Fibroblast of skin of back (primary cell): ENCODE measurements around the gene OR10P1. TPM values are rescaled to one million over a fixed set of nuclear protein-coding genes. Genes with fewer than 3 reads are reported as not detected.
"Not testable (repeated sequence)": the region's sequence is repeated elsewhere in the genome, so short reads cannot be mapped to it uniquely, and the experiment has no call there.

Experiments
- DNase-seq: peaks from one replicate; pipeline ENCODE4 v3.0.0-alpha.2; 2013
- polyA plus RNA-seq, 2 experiments: library from polyadenylated mRNA; unstranded; fragments of 120-200 nt; gene quantifications; one replicate each; pipeline ENCODE4 v1.2.1, GENCODE V29; 2013; ENCODE audit not compliant: insufficient read length in 2 of 2

OR10P1 gene, protein sequence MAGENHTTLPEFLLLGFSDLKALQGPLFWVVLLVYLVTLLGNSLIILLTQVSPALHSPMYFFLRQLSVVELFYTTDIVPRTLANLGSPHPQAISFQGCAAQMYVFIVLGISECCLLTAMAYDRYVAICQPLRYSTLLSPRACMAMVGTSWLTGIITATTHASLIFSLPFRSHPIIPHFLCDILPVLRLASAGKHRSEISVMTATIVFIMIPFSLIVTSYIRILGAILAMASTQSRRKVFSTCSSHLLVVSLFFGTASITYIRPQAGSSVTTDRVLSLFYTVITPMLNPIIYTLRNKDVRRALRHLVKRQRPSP
- polyA plus RNA-seq (2013, experiment 1 of 2; ENCODE audit: insufficient read length), result not detected
- not detected for polyA plus RNA-seq (2013, experiment 2 of 2; ENCODE audit: insufficient read length)

DNA sequence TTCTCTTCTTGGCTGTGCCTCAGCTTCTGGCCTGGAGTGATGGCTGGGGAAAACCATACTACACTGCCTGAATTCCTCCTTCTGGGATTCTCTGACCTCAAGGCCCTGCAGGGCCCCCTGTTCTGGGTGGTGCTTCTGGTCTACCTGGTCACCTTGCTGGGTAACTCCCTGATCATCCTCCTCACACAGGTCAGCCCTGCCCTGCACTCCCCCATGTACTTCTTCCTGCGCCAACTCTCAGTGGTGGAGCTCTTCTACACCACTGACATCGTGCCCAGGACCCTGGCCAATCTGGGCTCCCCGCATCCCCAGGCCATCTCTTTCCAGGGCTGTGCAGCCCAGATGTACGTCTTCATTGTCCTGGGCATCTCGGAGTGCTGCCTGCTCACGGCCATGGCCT lies at the start of gene OR10P1:
TSS of gene OR10P1 (plus strand) at position 40 of the 400 bp plus-strand sequence. CDS start at position 40, 0 bp downstream.
- no peak for DNase-seq

DNA sequence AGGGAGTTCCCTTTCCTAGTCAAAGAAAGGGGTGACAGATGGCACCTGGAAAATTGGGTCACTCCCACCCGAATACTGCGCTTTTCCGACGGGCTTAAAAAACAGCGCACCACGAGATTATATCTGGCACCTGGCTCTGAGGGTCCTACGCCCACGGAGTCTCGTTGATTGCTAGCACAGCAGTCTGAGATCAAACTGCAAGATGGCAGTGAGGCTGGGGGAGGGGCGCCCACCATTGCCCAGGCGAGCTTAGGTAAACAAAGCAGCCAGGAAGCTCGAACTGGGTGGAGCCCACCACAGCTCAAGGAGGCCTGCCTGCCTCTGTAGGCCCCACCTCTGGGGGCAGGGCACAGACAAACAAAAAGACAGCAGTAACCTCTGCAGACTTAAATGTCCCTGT lies 46.5 kb upstream of the OR10P1 start:
- not testable (repeated sequence) for DNase-seq

DNA sequence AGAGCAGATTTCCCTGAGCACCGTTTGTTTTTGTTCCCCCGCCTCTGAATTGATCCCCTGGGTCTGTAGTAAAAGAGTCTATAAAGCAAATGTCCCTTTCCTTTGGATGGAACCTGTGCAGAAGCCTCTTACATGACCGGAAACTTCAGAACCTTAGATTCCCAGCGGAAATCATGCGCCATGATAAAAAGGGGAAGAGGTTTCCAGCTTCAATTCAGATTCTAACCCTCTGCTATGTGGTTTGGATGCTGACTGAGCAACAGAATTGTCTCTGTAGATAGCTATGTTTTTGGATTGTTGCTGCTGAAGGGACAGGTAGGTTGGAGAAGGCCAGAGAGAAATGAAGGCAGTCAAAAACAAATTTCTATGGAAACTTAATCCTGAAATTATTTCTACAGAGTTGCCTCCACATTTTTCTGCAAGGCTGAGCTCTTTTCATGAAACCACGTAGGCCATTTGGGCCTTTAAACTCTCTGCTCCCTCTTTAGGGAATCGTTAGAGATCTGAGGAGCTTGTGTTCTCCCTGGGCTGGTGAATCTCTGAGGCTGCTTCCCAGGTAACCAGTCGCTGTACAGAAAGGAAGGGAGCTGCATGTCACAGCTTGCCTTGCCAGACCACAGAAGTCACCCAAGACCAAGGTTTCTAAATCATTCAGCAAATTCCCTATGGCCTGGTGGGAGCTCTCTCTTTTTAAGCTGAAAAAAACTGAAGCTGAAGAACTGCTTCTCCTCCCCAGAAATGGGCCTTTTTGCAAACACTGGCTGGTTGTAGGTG lies 28.7 kb upstream of the OR10P1 start:
- DNase-seq, result no peak

DNA sequence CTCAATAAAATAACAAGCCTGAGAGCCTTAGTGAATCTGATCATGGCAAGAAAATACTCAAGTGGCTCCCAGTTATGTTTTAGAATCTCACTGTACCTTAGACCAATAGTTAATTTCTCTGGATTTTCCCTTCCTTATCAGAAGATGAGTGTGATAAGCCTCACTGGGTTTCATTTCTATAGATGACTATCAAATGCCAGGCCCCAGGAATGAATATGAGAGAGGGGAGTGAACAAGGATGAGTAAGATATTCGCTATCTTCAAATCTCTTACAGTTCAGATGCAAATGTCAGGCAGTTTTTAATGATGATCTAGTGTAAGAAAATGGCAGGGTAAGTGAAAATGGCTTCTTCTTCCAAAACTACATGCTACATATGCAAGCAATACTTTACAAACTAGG lies 26.1 kb upstream of the OR10P1 start:
- DNase-seq, result no peak

DNA sequence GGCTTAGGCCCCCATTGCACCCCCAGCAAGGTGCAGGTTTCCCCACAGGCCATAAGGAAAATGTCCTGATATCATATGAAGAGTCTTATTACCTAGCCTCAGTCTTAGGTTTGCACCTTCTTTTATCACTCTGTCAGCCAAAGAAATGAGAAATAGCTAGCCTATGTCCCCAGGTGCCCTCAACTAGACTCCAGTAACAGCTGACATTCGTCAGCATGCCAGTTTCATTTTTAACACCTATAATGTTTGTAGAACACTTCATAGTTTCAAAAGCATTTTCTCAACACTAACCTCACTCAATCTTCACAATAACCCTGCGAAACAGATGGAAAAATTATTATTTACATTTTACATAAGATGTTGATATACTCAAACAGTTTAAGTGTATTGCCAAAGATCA lies 24.0 kb upstream of the OR10P1 start:
- no peak for DNase-seq

DNA sequence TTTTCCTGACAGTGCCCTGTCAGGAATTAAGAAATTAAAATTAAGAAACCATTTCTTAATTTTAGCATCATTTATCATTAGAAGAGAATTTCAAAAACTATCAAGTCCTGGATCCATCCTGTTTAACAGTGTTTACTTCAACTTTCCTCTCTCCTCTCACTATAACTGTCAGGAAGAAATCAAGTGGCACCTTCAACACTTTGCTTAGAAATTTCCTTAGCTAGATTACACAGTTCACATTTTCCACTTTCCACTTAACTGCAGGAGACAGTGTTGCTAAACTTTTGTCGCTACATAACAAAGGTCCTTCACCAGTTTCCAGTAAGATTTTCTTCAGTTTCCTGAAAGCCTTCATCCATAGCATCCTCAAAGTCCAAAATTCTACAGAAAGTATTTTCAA lies 21.9 kb upstream of the OR10P1 start:
- no peak for DNase-seq

DNA sequence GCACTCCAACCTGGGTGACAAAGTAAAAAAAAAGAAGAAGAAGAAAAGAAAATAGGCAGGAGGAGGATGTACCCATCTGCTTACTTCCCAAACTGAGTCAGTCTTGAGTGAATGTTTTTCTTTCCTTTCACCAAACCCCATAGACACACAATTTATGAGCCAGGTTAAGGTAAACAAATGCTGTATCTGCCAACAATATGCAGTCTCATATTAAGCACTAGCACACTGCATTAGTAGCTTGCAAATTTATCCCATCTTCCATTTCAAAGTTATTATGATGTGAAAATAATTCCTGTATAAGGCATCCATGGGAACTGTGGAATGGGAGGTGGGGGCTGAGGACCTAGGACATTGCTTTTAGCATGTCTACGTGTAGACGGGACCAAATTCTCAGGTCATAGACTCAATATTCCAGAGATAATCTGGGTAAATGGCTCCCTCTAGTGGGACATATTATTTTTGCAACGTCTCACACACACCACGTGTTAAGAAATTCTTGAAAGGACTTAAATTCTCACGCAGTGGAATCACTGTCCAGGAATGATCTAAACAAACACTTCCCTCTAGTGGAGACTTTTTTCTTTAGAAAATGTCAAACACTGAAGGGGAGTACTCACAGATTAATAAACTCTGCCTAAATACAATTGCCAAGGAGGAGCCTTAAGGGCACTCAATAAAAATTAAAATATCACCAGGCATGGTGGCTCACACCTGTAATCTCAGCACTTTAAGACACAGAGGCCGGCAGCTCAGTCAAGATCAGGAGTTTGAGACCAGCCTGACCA lies 17.1 kb upstream of the OR10P1 start:
- DNase-seq, result peak; percentile 94

DNA sequence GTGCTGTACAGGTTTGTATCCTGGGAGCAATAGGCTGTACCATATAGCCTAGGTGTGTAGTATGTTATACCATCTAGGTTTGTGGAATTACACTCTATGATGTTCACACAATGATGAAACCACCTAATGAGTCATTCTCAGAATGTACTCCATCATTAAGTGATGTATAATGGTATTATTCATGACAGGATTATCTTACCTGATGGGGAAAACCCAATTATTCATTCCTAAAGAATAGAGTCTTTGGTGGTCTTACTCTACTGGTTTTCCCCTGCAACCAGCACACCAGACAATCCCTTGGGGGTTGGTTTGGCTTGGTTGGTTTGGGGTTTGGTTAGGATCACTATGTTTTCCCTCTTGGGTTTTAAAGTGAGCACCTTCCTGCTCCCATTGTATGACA lies 12.6 kb upstream of the OR10P1 start:
- no peak for DNase-seq

DNA sequence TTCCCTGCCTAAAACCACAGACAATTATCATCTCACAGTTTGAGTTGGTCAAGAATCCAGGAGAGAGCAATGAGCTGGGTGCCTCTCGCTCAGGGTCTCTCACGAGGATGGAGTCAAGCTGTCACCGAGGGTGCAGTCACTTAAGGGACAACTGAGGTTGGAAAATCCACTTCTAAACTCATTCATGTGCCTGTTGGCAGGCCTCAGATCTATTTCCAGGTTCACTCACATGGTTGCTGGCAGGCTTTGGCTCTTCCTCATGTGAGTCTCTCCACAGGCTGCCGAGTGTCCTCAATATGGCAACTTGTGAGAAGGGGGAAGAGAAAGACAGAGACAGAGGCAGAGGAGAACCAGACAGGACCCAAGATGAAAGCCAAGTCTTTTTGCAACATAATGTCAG lies 10.5 kb upstream of the OR10P1 start:
- no peak for DNase-seq

DNA sequence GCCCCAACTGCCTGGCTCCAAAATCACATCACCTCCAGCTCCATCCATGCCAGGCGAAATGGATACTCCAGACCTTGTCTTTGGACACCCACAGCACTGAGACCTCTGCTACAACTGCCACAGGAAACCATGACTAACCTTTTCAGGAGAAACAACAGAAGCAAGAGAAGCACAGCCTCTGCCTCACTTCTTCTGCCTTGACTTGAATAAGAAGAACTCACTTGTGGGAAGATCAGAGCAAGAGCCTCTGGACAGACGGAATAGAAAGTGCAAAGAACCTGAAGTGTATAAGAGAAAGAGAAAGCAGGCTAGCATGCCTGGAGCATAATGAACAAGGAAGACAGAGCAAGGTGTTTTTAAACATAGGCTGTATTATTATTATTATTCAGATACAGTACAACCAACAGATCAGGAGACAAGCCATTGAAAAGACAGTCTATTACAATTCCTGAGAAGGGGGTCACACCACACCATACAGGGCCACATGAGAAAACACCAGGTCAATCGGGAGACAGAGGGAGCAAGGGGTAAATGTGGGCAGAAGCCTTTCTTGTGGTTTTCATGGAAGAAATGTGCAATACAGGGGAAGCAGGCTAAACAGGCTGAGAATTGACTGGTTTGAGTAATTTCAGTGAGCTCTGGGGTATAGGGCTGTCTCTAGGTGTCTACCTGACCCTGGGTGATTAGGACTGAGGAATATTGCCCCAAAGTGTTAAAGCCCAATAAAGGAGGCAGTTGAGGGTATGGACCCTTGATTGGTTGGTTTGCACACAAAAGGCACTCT lies 7.4 kb upstream of the OR10P1 start:
- no peak for DNase-seq

DNA sequence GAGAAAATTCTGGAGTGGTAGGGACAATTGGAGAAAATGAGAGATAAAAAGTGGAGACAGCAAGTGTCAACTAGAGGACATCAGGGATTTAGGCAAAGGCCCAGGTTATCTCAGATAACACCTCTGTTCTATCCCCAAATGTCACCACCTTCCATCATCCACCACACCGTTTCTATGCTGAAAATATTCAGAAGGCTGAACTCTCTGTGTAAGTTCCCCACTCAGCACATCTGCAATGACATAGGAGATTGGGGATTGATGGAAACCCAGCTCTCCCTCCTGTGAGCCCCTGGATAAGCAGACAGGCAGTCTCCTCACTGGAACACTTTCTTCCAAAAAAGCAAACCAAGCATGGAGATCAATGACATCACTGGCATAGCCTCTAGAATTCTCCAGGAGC lies 5.6 kb upstream of the OR10P1 start:
- DNase-seq, result no peak

DNA sequence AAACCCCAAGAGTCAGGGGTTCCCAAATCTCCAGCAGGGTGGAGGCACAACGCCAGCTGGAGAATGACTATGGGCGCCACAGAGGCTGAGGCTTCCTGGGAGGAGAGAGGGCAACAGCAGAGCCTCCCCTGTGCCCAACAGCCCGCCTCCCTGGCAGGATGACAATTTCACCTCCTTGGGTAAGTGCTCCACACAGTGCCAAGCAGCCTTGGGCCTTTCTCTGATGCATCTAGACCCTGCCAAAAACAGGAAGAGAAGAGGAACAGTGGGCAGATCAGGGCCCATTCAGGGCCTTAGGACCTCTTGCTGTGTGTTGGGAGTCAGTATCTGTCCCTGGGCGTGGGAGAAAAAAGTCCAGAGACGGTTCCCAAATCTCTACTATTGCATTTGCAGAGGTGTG lies 5.0 kb upstream of the OR10P1 start:
- no peak for DNase-seq

DNA sequence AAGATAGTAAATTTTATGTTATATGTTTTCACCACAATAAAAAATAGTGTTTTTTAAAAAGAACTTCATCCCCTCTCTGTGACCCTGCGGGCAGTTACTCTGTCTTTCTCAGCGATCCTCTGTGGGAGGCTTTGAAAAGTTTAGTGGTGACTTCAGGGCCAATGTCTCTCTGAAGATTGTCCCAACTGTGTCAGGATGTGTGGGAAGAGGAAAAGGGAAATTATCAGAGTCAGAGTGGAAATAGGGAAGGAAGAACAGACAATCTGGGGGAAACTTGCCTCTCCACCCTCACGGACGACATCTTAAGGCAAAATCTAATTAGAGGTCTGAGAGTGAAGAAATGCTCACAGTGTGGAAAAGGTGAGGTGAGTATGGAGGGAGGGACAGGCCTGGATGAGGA lies 3.5 kb upstream of the OR10P1 start:
- DNase-seq, result no peak

DNA sequence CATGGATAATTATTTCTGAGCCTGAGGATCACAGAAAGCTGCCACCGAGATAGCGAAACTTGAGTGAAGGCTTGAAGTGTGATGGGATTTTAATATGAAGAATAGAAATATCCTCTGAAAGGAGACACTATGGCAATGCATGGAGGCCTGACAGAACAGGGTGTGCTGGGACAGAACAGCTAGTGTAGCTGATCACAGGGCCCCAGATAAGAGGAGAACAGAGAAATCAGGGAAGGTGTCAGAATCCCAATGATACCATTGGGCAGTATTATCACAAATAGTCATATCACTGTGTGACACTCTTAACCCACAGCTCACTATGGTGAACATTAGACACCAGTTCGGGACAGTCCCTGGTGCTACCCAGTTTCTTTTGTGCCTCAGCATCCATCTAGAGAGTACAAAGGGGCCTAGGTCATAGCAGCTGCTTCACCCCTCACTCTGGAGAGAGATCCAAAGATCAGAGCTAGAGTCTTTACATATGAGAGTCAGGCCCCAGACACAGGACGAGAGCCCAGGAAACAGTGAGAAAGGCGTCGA lies 506 bp upstream of the OR10P1 start:
- DNase-seq, result no peak

DNA sequence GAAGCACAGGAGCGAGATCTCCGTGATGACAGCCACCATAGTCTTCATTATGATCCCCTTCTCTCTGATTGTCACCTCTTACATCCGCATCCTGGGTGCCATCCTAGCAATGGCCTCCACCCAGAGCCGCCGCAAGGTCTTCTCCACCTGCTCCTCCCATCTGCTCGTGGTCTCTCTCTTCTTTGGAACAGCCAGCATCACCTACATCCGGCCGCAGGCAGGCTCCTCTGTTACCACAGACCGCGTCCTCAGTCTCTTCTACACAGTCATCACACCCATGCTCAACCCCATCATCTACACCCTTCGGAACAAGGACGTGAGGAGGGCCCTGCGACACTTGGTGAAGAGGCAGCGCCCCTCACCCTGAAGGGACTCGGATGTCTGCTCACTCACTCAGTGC lies 775 bp downstream of the OR10P1 start:
- DNase-seq, result no peak

DNA sequence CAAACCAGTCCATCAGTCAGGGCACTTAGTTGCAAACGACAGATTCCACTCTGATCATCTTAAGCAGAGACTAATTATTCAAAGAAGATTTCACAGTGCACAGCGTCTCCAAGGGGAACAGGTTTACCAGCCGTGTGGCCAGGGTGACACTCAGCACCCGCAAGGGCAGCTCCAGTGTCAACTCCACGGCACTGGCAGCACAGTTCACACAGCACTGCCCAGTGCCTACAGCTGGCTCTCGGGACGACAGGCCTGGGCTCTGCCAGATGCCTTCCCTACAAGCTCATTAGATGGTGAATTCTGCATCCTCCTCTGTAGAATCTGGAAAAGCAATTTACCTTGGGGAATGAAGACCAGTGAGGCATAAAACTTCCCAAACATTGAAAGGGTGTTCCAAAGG lies 4.9 kb downstream of the OR10P1 start:
- DNase-seq, result no peak

DNA sequence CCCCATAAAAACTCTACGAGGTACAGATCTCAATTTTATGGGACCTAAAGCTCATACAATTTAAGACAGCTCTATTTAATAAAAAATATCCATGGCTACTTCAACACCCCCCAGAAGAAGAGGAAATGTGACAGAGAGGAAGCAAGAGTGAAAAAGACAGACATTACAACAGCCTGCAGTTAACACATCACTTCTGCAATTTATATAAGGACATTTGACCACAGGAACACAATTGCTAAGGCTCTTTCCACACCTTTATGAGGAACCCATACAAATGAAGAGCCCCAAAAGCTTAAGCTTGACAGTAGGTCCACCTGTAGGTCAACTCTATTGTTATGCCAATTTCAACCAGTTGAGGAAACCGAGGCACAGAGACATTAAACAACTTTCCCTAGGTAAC lies 5.6 kb downstream of the OR10P1 start:
- DNase-seq, result no peak

DNA sequence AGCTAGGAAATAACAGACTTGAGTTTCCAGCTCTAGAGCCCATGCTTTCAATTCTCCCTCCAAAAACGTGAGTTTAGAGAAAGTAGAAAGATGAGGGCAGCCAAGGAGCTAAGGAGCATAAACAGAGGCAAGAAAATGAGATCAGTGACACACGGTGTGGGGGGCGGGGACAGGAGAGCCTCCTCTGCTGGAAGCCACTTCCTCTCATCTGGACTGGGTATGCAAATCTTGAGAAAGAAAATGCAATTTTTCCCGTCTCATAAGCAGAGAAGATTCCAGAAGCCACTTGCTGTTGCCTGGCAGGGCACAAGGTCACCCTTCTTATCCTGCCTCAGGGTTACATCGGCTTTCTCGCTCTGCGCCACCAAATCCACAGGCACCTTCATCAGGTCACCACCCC lies 6.0 kb downstream of the OR10P1 start:
- no peak for DNase-seq

DNA sequence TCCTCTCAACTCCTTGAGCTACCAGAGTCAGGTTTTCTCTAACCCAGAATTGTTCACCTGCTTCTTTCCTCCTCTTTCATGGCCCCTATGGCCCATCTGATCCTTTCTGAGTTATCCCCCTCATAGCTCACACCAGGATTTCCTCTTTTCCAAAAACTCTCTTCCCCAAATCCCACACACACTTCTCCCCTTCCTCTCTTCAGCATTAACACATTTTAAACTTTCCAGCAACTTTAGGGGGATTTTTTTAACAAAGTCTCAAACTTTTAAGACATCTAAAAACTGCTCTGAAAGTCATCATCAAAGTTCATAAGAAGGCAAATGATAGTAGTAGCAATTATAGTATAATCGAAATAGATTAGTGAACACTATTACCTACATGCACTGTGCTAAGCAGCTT lies 7.9 kb downstream of the OR10P1 start:
- DNase-seq, result no peak

DNA sequence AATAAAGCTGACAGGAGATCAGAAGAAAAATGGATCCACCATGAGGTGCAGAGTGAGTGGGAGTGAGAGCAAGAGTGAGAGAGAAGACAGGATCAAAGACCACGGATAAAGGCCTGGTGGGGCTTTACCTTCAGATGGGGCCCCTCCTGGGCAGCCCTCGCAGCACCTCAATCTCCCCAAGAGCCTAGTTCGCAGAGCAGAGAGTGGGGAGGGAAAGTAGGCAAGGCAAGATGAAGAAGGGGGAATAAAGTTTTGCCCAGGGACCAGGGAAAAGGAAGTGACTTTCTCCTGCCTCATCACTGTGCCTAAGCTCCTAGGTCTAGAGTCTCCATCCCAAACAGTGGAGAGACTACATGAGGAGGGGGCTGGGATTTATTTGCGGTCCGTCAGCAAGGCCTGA lies 10.3 kb downstream of the OR10P1 start:
- DNase-seq, result no peak

DNA sequence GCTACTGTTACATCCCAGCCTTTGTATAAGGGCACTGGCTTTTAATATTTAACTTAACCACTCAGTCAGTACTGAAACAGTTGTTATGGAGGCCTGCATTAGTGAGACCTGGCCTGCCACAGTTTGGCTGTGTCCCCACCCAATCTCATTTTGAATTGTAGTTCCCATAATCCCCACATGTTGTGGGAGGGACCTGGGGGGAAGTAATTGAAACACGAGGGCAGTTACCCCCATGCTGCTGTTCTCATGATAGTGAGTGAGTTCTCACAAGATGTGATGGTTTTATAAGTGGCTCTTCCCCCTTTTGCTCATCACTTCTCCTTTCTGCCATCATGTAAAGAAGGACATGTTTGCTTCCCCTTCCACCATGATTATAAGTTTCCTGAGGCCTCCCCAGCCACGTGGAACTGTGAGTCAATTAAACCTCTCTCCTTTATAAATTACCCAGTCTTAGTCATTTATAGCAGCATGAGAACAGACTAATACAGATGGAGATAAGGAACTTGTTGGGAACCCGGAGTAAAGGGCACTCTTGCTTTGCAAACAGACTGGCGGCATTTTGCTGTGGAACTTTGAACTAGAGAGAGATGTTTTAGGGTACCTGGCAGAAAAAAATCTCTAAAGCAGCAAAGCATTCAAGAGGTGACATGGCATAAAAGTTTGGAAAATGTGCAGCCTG lies 14.1 kb downstream of the OR10P1 start:
- DNase-seq, result not testable (repeated sequence)

DNA sequence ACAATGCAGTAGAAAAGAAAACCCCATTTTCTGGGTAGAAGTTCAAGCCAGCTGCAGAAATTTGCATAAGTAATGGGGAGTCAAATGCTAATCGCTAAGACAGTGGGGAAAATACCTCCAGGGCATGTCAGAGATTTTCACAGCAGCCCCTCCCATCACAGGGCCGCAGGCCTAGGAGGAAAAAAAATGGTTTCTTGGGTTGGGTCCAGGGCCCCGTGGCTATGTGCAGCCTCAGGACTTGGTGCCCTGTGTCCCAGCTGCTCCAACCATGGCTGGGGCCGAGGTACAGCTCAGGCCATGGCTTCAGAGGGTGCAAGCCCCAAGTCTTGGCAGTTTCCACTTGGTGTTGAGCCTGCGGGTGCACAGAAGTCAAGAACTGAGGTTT lies 14.6 kb downstream of the OR10P1 start:
- DNase-seq, result no peak
